DMS153 treated with DMSO at 0.1 percent for 48 hours (cell line): ENCODE measurements around the gene STX16.

Experiments used
- DNase-seq: peaks from one replicate; lab custom pipeline; 2025; ENCODE audit not compliant: unreplicated experiment; lab: John Stamatoyannopoulos, UW

The STX16 gene

DNA sequence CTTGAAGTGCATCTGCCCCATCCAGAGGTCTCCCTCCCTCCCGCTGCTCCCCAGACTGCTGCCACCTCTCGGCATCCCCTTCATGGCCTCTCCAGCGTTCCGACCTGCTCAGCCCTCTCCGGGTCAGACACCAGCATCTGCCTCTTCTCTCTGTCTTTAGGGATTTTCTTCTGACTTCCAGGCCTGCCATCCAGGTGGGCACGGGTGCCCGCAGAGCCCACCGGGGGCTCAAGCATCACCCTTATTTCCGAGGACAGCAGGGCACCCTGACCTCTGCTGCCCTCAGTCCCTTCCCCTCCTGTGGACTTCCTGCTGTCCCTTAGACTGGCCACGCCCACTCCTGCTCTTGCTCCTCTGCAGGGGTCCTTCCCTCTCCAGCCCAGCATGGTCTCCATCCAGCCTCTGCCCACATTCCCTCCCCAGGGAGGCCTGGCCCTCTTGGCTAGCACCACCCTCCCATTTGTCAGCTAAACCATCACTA, 44.9 kb downstream of the STX16 start:
- DNase-seq, result no peak

DNA sequence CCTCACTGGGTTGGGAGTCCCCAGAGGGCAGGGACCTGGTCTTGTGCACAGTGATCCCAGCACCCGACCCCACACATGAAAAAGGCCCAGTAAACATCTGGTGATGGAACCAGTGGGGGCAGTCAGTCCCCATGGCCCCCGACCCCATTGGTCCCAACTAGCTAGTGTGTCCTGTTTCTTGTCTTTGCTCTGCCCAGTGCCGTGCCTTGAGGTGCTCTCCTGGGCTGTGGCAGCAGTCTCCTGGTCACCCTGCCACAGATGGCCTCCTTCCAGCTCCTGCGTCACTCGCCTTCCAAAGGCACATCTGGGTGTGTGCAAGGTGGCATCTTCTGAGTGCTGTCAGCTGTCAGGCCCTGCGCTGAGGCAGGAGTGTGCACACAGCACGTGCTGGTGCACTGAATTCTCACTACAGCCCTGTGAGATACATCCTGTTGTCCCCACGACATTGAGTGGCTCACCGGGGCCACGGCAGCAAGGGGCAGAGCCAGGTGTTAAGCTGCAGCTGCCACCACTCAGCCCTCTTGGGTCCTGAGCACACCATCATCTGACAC, 45.4 kb downstream of the STX16 start:
- no peak for DNase-seq

DNA sequence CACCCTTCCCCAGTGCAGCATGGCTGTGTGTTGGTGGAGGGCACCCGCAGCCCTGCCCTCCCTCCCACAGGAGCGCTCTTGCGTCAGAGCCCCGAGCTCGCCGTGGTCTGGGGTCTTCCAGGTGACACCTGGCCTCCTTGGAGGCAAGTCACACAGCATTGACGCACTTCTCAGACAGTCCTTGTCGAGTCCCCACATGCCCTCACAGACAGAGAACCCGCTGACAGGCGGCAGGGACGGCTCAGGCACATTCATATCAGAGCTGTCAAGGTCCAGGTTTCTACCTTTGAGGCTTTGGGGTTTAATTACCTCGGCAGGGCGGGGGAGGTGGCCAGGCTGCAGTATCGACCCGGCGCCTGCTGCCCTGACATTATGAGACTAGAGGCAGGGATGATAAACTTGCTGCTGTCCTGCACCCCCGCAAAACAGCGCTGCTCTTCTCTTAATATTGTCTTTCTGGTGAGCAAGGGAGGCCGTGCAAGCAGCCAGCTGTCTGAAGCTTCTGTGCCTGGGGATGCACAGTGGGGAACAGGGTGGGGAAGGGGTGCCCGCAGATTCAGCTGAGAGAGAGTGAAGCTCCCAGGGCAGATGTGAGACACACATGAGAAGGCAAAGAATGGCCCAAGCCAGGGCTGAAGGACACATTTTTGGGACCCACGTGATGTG, 46.3 kb downstream of the STX16 start:
- DNase-seq, result no peak

DNA sequence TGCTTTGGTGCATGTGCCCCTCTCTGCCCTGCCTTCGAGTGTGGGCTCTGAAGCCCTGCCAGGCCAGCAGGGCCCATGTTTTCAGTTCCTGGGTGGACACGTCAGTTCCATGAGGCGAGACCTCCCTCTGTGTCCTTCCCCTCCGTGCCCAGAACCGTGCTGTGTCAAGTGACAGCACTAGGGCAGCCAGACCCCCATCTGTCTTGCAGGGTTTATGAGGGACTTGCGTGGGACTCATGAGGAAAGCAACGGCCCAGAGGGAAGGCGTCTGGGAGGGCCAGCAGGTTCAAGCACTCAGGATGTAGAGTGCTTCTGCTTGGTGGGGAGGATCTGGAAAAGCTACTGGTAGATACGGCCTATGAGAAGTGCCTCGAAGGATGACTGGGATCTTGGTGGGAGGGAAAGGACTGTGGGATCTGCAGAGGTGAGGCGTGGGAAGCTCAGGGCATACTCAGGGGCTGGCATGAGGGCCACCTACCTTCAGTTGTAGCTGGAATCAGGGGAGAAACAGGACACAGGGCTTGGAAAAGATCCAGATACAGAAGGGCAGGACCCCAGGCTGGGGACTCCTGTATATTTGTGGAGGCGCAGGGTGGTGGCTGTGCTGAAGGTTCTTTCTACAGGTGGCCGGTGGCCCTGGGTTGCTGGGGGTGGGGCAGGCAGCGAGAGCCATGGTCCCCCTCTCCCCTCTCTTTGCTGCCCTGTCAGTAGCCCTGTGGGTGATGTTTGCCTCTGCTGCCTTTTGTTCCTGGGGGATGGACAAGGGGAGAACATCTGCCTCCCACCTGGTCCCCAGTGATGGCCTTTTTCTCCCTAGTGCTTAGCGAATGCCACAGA, 47.0 kb downstream of the STX16 start:
- no peak for DNase-seq

- DNase-seq, result no peak
Measured at GRCh38 chr20:58698741-58699622, 47.9 kb downstream of the STX16 start.

GRCh38 chr20:58699623-58700107, 48.6 kb downstream of the STX16 start:
- DNase-seq, result no peak

DNA sequence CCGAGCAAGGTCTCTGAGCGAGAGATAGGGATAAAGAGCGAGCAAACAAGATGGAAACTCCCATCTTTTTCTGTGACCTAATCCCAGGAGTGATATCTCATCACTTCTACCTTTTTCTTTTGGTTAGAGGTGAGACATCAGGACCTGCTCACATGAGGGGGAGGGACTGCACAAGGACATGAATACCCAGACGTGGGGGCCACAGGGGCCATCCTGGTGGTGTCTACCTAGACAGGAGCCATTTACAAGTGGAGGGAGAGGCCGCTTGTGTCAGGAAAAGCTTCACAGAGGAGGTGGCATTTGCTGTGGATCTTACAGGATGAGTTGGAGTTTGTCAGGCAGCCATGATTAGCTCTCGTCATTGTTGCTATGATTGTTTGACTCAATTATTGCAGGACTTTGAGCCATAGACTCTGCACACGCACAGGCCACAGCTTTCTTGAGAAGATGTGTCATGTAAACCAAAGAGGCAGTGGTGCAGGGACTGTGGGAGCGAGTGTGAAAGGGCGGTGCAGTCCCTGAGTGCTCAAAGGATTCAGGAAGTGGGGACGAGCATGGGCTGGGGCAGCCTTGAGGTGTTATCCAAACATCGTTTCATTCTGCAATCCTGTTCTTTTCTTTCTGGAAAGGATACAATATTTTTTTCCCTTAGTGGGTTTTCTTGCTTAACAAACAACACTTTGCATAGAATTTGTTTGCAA, 49.2 kb downstream of the STX16 start:
- DNase-seq, result no peak

- DNase-seq, result no peak
Measured at GRCh38 chr20:58700823-58701222, 49.7 kb downstream of the STX16 start.

DNA sequence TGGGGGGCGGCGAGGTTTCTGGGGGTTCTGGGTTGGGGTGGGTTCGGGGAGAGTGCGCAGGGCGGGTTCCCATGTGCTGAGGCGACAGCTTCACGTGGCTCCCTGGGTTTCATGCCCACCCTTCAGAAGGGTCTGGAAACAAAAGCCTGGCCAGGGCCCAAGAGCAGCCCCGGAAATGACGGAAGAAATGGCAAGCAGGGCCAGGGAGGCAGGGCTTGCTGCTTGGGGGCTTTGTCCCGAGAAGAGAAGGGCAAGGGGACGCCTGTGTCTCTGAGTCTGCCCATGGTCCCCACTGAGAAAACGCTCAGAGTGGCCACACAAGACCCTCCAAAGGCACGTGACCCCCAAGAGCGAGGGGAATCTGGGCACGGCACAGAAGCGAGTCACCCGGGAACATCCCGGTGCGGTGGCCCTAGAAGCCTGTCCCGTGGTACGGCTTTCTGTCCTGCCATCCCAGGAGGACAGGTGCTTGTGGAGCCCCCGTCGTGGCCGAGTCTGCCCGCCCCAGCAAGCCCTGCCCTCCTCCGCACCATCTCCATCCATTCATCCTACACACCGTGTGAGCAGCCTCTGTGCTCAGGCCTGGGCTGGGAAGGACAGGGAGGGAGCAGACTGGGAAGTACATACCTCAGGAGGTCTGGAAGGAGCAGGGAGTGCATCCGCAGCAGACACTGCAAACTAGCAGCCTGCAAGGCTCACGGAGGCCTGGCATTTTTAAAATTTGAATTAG, 50.5 kb downstream of the STX16 start:
- DNase-seq, result no peak

- no peak for DNase-seq
Measured at GRCh38 chr20:58702161-58702510, 51.1 kb downstream of the STX16 start.

DNA sequence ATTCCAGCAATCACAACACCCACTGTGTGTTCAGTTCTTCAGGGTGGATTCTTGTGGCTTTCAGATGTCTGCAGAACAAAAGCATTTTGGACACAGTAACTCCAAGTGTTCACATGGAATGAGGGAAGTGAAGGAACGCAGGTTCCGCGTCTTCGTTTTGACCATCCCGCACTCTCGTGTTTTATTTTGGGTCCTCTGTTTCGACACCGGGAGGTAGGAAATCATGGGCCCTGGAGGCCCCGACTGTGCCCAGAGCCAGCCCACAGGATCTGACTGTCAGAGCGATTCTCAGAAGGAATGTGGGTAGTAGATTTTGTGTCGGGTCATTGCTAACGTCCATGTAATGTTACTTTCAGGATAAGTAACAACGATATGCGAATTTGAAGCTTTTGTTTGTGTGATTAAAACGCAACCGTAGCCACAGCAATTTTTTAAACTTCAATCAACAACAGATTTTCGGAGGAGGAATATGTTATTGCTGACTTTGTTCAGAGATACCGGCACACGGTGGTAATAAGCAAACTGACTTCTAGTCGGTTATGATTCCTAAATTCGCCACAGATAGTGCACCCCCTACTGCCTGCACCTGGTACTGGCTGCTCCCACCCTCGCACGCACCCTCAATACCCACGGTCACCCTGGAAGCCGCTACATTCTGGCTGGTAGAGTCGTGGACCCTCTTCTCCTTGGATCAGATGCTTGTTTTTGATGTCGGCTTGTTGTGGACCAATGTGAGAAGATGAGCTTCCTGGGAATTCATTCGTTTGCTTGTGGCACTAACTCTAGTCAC, 52.0 kb downstream of the STX16 start:
- no peak for DNase-seq

GRCh38 chr20:58703765-58704371, 52.8 kb downstream of the STX16 start:
- no peak for DNase-seq

DNA sequence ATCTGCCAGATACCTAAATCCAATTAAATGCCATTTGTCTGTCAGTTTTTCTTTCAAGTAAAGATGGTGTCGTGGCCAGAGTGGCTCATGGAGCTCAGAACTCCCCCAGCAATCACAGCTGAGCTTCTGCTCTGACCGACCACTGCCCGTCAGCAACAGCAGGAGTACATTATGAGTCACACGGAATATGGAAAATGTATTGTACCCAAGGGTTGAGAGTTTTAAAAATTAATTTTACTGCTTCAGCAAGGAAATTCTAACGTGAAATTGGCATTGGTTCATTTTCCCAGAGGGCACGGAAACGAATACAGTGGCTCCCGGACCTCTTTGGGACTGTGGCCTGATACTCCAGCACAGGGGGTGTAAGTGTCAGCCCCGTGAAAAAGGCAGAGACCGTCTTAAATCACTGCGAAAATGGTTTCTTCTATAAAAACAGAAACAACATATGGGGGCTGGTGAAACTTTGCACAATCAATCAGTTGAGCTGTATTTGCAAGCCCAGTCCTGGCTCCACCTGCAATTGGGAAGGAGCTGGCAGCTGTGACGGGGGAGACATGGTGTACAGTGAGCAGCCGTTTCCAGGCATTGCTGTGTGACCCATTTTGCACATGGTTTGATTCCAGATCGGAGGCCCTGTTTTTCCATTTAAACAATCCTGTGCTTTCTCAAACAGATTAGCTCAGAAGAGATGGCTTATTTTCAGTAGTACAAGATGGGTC, 54.3 kb downstream of the STX16 start:
- no peak for DNase-seq

DNA sequence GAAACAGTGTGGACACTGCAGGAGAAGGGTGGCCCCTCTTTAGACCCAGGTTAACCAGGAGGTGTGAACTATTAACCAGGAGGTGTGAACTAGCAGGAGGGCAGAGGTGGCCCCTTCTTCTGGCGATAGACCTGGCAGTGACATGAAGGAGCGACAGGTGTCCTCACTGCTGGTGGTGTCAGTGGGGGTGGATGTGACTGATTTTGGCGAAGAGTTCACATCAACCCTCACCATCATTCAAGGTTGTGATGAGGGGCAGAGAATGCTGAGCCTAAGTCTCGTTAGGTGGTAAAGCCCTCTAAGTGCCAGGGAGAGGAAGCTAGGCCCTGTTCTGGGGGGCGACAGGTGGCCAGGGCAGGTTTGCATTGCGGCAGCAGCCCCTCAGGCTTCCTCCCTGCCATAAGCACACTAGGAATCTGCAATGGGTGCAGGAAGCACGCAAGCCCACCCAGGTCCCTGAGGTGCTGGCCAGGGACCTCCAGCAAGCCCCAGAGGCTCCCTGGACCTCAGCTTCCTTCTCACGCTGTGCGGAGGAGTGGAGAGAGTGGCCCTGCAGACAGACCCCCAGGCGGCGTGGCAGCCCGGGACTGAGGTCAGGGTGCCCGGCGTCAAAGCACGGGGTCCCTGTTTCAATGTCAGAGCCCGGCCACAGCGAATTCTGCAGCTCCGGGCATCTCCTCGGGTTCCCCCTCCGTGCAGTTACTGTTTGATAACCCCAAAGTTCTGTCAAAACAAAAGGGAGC, 55.2 kb downstream of the STX16 start:
- DNase-seq, result no peak

GRCh38 chr20:58706975-58707681, 56.0 kb downstream of the STX16 start:
- no peak for DNase-seq

GRCh38 chr20:58707770-58708169, 56.7 kb downstream of the STX16 start:
- DNase-seq, result no peak
